ENCODE results near the gene MSN. TPM values are rescaled to one million over a fixed set of nuclear protein-coding genes. Genes with fewer than 3 reads are reported as not detected.
A peak's percentile ranks its signal among the peaks of the same experiment; 100 is the strongest.
"Not testable (repeated sequence)": the region's sequence is repeated elsewhere in the genome, so short reads cannot be mapped to it uniquely, and the experiment has no call there.

Gene MSN
- total RNA-seq = 107 TPM
- long read RNA-seq, transcript MSN-201 (13 exons, 3,944 nt) = major isoform, 90 of 151 reads
- long read RNA-seq, partial matches to known transcripts = 54 of 151 reads
- long read RNA-seq, other reads (novel, unspliced or antisense) = 7 of 151 reads

- intact Hi-C loops (cut with micrococcal nuclease) = loop anchor here (5.0 kb wide), 1 partner anchor 65 kb away; no protein-coding TSS in a partner anchor
- Histone ChIP-seq H3K4me3 (peak within 1 kb of the TSS; percentile 81), H3K27me3 (ENCODE audit: low read depth) (no peaks in the 10 kb centered on the region), H3K27ac (replicated peaks) (peak within 1 kb of the TSS; percentile 96), H3K9me3 (replicated peaks) (no peaks in the 10 kb centered on the region), H3K4me1 (peaks cover 46% of the 10 kb centered on the region), H3K36me3 (no peaks in the 10 kb centered on the region)
- TF ChIP-seq CTCF (IDR thresholded peaks at IDR 0.05; ENCODE audit: borderline replicate concordance) = no peak
- peak; percentile 84 for DNase-seq
Observed at GRCh38 chrX:65667503-65668376, at the start of gene MSN. TSS of gene MSN (plus strand) at chrX:65667654. CDS start at chrX:65667842, 188 bp downstream.

- H3K27me3 ChIP-seq (ENCODE audit: low read depth); H3K4me3 ChIP-seq; H3K36me3 ChIP-seq; H3K27ac ChIP-seq (replicated peaks); DNase-seq; H3K4me1 ChIP-seq; intact Hi-C loops (cut with micrococcal nuclease); H3K9me3 ChIP-seq (replicated peaks): not testable (repeated sequence)
Observed at GRCh38 chrX:65620096-65620705, 47.3 kb upstream of the MSN start.

DNA sequence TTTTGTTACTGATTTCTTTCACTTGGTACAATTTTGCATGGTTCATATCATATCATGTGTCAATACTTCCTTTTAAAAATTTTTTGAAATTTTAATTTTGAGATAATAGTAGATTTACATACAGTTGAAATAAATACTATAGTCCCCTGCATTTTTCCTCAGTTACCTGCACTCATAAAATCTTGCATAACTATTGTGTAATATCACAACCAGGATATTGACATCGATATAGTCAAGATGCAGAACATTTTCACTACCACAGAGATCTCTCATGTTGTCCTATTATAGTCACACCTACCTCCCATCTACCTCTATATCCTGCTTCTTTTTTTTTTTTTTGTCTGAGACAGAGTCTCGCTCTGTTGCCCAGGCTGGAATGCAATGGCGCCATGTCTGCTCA lies 36.7 kb upstream of the MSN start:
- no peaks in the 10 kb centered on the region for H3K9me3 ChIP-seq (replicated peaks)
- intact Hi-C loops (cut with micrococcal nuclease) = no loop called here
- H3K4me3 ChIP-seq = no peak overlapping the region
- H3K36me3 ChIP-seq = no peaks in the 10 kb centered on the region
- no peak for TF ChIP-seq CTCF (IDR thresholded peaks at IDR 0.05; ENCODE audit: borderline replicate concordance)
- no peak overlapping the region for H3K27ac ChIP-seq (replicated peaks)
- no peaks in the 10 kb centered on the region for H3K27me3 ChIP-seq (ENCODE audit: low read depth)
- H3K4me1 ChIP-seq = peaks cover 13% of the 10 kb centered on the region
- no peak for DNase-seq

GRCh38 chrX:65633826-65634225 lies 33.6 kb upstream of the MSN start:
- Histone ChIP-seq H3K9me3 (replicated peaks) (no peaks in the 10 kb centered on the region), H3K4me3 (no peak overlapping the region), H3K27ac (replicated peaks) (peak overlapping the region; percentile 16), H3K27me3 (ENCODE audit: low read depth) (no peaks in the 10 kb centered on the region), H3K36me3 (no peaks in the 10 kb centered on the region), H3K4me1 (peaks cover 19% of the 10 kb centered on the region)
- intact Hi-C loops (cut with micrococcal nuclease) = no loop called here
- TF ChIP-seq CTCF (IDR thresholded peaks at IDR 0.05; ENCODE audit: borderline replicate concordance) = no peak
- no peak for DNase-seq

- H3K9me3 ChIP-seq (replicated peaks) = no peaks in the 10 kb centered on the region
Observed at GRCh38 chrX:65634732-65635131, 32.7 kb upstream of the MSN start.

More at GRCh38 chrX:65634732-65635131, 32.7 kb upstream of the MSN start:
- no peak overlapping the region for H3K4me3 ChIP-seq
- intact Hi-C loops (cut with micrococcal nuclease) = no loop called here
- TF ChIP-seq CTCF (IDR thresholded peaks at IDR 0.05; ENCODE audit: borderline replicate concordance) = no peak
- DNase-seq = no peak
- H3K4me1 ChIP-seq = peaks cover 19% of the 10 kb centered on the region
- peak overlapping the region; percentile 83 for H3K27ac ChIP-seq (replicated peaks)
- no peaks in the 10 kb centered on the region for H3K36me3 ChIP-seq
- no peaks in the 10 kb centered on the region for H3K27me3 ChIP-seq (ENCODE audit: low read depth)

Measured in left ventricle myocardium inferior (tissue), 1 donor.